T follicular helper cell (primary cell): ENCODE measurements around the gene SHFL.

ENCODE experiments used
- DNase-seq: peaks from one replicate; pipeline ENCODE4 v3.0.0-alpha.2; 2020; ENCODE audit warnings: low read depth

SHFL gene

GRCh38 chr19:10087296-10088061 lies 1.4 kb downstream of the SHFL start:
- no peak for DNase-seq

GRCh38 chr19:10088949-10089554 lies 2.9 kb downstream of the SHFL start:
- DNase-seq = no peak

- DNase-seq = no peak
Observed at GRCh38 chr19:10089801-10090375, 3.8 kb downstream of the SHFL start.

DNA sequence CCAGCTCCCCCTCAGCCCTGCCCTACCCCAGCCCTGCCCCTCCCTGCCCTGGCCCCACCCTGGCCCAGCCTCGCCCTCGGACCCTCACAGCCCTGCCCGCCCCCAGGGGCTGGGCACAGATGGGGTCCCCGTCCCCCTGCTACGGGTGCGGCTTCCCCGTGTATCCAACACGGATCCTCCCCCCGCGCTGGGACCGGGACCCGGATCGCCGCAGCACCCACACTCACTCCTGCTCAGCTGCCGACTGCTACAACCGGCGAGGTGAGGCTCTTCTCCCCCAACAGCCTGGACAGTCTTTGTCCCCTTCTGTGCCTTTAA lies 5.2 kb downstream of the SHFL start:
- DNase-seq = no peak

- no peak for DNase-seq
Observed at GRCh38 chr19:10091895-10092641, 6.0 kb downstream of the SHFL start.

DNA sequence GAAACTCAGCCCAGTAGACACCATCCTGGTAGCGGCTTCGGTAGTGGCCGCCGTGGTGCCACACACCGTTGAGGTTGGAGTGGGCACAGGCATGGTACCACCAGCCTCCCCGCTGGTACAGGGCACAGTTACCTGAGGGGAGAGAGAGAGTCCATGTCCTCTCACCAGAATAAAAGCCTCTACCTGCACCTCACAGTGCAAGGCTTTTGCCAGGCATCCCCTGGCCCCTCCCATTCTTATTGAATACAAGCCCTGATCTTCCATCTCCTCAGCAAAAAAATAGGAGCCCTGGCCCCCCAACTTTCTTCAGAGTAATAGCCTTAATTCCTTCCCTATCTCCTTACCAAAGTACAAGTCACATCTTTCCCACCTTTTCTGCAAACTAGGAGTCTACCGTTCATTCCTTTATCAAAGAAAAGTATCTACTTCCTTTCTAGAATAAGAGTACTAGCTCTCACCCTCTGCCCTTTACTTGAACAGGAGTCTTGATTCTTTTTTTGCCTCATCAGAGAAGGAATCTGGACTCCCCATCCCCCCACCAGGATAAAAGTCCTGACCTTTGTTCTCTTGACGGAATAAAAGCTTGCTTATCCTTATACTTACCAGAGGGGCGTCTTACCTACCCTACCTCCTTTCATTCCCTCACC lies 6.7 kb downstream of the SHFL start:
- DNase-seq = no peak

- DNase-seq = no peak
Observed at GRCh38 chr19:10093295-10094186, 7.4 kb downstream of the SHFL start.

GRCh38 chr19:10095622-10095947 lies 9.5 kb downstream of the SHFL start:
- DNase-seq = no peak

GRCh38 chr19:10095948-10096614 lies 10.0 kb downstream of the SHFL start:
- DNase-seq = peak; percentile 84

GRCh38 chr19:10096615-10096963 lies 10.5 kb downstream of the SHFL start:
- no peak for DNase-seq

- no peak for DNase-seq
Observed at GRCh38 chr19:10100163-10100785, 14.2 kb downstream of the SHFL start.

GRCh38 chr19:10102787-10103236 lies 16.7 kb downstream of the SHFL start:
- no peak for DNase-seq

DNA sequence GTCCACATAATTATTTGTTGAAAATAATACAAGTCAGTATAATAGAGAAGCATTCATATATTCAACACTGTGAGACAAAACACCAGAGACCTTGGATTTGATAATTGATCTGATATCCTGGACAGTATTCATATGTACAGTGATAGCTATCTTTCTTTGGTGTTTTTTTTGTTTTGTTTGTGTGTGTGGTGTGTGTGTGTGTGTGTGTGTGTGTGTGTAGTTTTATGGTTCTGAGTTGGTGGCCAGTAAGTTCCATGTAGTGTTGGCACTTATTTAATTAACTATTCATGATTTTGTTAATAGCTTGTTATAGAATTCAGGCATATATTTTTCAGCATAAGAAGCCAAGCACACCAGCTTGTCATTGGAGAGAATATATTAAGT lies 18.0 kb downstream of the SHFL start:
- no peak for DNase-seq

- peak; percentile 73 for DNase-seq
Observed at GRCh38 chr19:10104665-10105508, 18.8 kb downstream of the SHFL start.

DNA sequence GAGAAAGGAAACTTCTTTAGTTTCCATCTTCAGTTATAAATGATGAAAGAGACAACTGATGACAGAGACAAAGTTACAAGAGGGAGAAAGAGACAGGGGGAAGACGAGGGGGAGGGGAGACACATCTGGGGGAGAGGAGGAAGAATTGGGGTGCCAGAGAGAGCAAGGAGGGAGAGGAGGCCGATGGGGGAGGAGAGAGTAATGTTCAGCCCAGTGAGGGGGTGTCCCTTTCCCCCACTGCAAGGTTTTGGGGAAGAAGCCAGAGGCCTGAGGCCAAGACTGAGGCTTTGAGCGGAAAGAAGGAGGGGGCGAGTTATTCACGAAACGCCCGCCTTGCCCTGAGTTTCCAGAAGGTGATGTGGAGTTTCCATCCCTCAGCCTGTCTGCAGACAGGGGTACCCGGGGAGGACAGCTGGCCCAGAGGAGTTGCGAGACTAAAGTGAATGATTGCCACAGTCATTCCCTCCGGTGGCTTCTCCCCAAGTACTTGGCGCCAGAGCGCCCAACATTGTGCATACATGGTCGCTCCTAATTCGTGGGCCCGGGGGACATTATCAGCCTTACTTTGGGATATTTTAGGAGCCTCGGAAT lies 19.5 kb downstream of the SHFL start:
- DNase-seq = peak; percentile 57

- DNase-seq = peak; percentile 98
Observed at GRCh38 chr19:10106100-10106936, 20.2 kb downstream of the SHFL start, which contains the start of gene PPAN. PPAN (plus strand) TSS chr19:10106362; CDS start chr19:10106395, 33 bp downstream.

DNA sequence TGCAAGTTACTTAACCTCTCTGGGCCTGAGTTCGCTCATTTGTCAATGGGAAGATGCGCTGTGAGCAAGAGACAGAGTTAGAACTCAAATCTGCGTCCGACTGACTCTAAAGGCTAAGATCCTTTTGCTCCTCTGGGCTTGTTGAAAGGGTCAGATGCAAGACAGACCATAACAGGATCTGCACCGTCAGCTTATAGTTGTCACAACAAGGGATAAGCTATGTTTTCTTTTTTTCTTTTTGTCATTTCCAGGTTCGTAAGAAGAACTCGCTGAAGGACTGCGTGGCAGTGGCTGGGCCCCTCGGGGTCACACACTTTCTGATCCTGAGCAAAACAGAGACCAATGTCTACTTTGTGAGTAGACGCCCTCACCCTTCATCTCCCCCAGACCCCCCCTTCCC lies 21.1 kb downstream of the SHFL start:
- no peak for DNase-seq

DNA sequence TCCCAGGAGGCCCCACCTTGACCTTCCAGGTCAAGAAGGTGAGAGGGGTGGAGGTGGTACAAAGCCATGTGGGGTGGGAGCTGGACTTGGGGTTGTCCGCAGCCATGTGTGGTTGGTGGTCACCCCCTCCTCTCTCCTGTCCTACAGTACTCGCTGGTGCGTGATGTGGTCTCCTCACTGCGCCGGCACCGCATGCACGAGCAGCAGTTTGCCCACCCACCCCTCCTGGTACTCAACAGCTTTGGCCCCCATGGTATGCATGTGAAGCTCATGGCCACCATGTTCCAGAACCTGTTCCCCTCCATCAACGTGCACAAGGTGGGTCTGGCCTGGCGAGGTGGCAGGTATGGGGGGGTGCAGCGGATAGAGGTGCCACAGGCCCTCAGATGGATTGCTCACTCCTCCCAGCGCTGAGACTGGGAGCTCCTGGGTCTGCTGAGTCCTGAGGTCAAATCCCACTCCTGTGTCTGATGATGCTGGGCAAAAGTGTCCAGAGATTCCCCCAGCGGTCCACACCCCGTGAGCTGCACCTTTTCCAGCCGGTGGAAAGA lies 21.8 kb downstream of the SHFL start:
- DNase-seq = no peak
